Cardiac fibroblast (primary cell): ENCODE results near the gene FTCD.
A peak's percentile ranks its signal among the peaks of the same experiment; 100 is the strongest.
"Not testable (repeated sequence)": the region's sequence is repeated elsewhere in the genome, so short reads cannot be mapped to it uniquely, and the experiment has no call there.

ENCODE experiments used
- DNase-seq, 2 donors: peaks; one replicate each; pipeline versions ENCODE4 v3.0.0 to v3.0.0-alpha.2; 2010; ENCODE audit warnings: low read depth in 2 of 2
- H3K4me3 ChIP-seq, 2 donors: replicated peaks in 1 of 2; 1 replicate in 1 of 2; 2 replicates in 1 of 2; pipeline ENCODE4 v1.5.1; 2011; ENCODE audit warnings: low read depth in 2 of 2, low read length in 2 of 2, mild to moderate bottlenecking in 2 of 2, moderate library complexity in 1 of 2
- TF ChIP-seq, protein P1 (sequence below): IDR thresholded peaks from one replicate; pipeline ENCODE4 v1.5.1; 2011; ENCODE audit warnings: low read depth, mild to moderate bottlenecking, low read length, inconsistent platforms

Gene FTCD

GRCh38 chr21:46108827-46109312 is 46.5 kb downstream of the FTCD start:
- H3K4me3 ChIP-seq = no peak overlapping the region
- no peak for DNase-seq
- TF ChIP-seq, protein P1, sequence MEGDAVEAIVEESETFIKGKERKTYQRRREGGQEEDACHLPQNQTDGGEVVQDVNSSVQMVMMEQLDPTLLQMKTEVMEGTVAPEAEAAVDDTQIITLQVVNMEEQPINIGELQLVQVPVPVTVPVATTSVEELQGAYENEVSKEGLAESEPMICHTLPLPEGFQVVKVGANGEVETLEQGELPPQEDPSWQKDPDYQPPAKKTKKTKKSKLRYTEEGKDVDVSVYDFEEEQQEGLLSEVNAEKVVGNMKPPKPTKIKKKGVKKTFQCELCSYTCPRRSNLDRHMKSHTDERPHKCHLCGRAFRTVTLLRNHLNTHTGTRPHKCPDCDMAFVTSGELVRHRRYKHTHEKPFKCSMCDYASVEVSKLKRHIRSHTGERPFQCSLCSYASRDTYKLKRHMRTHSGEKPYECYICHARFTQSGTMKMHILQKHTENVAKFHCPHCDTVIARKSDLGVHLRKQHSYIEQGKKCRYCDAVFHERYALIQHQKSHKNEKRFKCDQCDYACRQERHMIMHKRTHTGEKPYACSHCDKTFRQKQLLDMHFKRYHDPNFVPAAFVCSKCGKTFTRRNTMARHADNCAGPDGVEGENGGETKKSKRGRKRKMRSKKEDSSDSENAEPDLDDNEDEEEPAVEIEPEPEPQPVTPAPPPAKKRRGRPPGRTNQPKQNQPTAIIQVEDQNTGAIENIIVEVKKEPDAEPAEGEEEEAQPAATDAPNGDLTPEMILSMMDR = no peak

DNA sequence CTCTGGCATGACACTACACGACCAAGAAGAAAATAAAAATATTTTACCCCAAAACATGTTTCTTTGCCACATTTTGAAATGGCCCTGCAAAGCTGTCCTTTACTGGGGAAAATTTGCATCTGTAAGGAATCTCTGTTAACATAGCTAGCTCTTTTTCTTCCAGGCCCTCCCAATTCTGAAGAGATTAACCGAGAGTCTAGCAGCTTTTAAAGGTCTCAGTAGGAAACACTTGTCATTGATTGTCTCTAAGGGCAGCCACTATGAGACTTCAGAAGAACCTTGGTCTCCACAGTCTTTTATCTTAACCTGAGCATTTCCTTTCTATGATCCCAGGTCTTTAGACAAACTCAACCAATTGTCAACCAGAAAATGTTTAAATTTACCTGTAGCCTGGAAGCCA is 48.0 kb downstream of the FTCD start:
- not testable (repeated sequence) for DNase-seq, H3K4me3 ChIP-seq

DNA sequence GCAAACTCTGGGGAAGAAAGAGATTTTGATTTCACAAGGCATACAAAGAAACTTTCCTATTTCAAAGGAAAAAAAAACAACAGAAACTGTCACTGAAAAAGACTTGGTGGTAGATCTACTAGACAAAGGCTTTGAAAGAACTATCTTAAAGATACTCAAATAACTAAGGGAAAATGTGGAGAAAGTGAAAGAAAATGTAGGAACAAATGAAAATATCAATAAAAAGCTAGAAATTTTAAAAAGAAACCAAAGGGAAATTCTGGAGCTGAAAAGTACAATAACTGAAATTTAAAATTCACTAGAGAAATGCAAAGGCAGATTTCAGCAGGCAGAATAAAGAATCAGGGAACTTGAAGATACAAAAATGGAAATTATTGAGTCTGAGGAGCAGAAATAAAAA is 51.3 kb downstream of the FTCD start:
- DNase-seq = no peak
- no peak overlapping the region for H3K4me3 ChIP-seq
- TF ChIP-seq, protein P1 = no peak

- TF ChIP-seq, protein P1 = no peak
- DNase-seq = no peak
- H3K4me3 ChIP-seq = peak overlapping the region; percentile 75 to 82
These were observed 54.5 kb downstream of the FTCD start for GRCh38 chr21:46100906-46101305.

GRCh38 chr21:46100426-46100825 is 55.0 kb downstream of the FTCD start:
- H3K4me3 ChIP-seq = peak overlapping the region; percentile 75 to 82
- TF ChIP-seq, protein P1 = no peak
- peak; percentile 55 to 74 for DNase-seq

GRCh38 chr21:46100020-46100419 is 55.4 kb downstream of the FTCD start:
- peak overlapping the region; percentile 75 to 82 for H3K4me3 ChIP-seq
- TF ChIP-seq, protein P1 = no peak

GRCh38 chr21:46099476-46099875 is 55.9 kb downstream of the FTCD start:
- H3K4me3 ChIP-seq = peak overlapping the region; percentile 75 to 82
- TF ChIP-seq, protein P1 = no peak
- peak; percentile 47 to 53 for DNase-seq

More at GRCh38 chr21:46100020-46100419, 55.4 kb downstream of the FTCD start:
- no peak for DNase-seq
